Glomerular endothelial cell (primary cell): Measurements from ENCODE around the gene FADS6. TPM values are rescaled to one million over a fixed set of nuclear protein-coding genes. Genes with fewer than 3 reads are reported as not detected.

Experiments used
- DNase-seq: peaks from one replicate; pipeline ENCODE4 v3.0.0-alpha.2; 2011; ENCODE audit warnings: low read depth, low spot score; ENCODE audit errors: extremely low read depth
- total RNA-seq: library from RNA; depleted of rRNA; stranded (reverse); fragments of >200 nt; gene quantifications from 2 replicates; pipeline ENCODE4 v1.2.3, GENCODE V29; 2015

FADS6 gene
- total RNA-seq, 1 donor from 2014 or later: not detected

DNA sequence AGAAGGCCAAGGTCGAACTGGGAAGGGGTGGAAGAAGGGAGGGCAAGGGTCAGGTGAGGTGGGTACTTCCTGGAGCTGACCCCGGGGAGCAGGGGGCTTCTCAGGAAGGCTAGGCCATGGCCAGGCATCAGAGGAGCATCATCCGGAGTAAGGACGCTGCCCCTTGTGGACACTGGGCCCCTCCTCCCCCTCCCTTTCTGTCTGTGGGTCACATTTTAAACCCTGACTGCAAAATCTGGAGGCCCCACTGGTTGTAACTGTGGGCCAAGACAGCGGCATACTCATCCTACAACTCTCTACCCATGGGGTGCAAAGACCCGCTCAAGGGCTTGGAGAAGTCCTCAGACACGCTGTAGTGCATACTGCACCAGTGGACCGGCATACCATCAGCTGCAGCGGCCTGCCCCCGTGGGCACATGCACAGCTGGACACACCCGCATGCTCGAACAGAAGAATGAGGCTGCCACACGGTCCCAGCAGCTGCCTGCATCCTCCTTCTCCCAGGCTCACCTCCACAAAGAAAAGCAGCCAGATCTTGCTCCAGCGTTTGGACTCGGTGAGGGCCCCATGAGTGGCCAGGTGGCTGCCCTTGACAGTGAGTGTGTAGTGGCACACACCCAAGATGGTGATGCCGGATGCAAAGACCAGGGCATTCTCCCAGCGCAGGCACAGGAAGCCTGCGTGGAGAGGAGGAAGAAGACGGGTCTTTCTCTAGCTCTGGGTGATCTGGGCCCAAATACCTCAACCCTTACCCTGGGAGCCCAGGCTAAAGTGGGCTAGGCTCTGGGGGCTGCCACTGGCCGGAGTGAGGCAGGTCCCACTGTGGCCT lies 1.2 kb downstream of the FADS6 start:
- DNase-seq: no peak

- no peak for DNase-seq
Measured at GRCh38 chr17:74890554-74890953, 2.9 kb downstream of the FADS6 start.

GRCh38 chr17:74888469-74888868 lies 5.0 kb downstream of the FADS6 start:
- no peak for DNase-seq

GRCh38 chr17:74883241-74883745 lies 10.1 kb downstream of the FADS6 start:
- no peak for DNase-seq

- DNase-seq: no peak
Measured at GRCh38 chr17:74882517-74883240, 10.8 kb downstream of the FADS6 start.

DNA sequence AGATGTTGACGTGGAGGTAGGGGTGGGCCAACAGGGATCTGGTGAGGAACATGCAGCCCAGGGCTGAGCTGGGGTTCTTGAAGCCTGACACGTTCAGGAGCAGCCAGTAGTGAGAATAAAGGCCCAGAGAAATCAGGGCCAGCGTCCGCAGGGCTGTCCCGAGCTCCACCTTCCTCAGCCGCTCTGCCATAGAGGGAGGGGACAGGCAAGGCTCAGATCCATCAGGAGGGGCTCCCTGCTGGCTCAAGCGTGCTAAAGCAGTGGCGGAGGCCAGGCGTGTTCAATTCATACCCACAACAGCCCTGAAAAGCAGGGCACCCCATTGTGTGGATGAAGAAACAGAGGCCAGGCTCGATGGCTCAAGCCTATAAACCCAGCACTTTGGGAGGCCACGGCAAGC lies 12.4 kb downstream of the FADS6 start:
- DNase-seq: no peak

DNA sequence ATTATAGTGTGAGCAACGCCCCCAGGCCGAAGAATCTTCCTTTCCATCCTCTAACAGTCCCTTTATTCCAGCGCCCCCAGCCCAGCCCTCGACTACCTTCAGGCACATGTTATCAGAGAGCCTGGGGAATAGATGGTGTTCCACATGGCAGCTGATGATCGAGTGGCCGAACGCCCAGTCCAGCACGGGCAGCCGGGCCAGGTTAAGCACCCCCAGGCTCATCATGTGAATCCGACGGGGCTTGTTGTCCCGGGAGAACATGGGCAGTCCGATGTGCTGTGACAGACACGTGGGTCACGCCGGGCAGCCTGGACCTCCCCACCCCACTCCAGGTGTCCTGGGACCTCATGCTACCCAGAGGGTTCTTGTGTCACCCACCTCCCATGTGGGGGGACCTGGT lies 14.1 kb downstream of the FADS6 start:
- DNase-seq: no peak

DNA sequence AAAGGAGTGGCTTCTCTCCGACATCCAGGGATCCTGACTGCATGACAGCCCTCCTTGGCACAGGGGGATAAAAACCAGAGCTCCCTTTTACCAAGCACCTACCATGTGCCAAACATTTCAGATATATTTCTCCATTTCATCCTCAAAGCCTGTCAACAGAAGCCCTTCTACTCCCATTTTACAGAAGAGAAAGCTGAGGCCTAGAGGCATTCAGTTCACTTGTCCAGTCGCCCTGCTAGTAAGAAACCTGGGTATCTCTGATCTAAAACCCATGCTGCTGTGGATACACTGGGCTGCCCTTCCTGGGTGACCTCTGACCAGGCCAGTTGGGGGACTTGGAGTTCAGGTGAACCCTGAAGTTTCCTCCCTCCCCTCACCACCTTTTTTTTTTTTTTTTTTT lies 14.8 kb downstream of the FADS6 start:
- no peak for DNase-seq

DNA sequence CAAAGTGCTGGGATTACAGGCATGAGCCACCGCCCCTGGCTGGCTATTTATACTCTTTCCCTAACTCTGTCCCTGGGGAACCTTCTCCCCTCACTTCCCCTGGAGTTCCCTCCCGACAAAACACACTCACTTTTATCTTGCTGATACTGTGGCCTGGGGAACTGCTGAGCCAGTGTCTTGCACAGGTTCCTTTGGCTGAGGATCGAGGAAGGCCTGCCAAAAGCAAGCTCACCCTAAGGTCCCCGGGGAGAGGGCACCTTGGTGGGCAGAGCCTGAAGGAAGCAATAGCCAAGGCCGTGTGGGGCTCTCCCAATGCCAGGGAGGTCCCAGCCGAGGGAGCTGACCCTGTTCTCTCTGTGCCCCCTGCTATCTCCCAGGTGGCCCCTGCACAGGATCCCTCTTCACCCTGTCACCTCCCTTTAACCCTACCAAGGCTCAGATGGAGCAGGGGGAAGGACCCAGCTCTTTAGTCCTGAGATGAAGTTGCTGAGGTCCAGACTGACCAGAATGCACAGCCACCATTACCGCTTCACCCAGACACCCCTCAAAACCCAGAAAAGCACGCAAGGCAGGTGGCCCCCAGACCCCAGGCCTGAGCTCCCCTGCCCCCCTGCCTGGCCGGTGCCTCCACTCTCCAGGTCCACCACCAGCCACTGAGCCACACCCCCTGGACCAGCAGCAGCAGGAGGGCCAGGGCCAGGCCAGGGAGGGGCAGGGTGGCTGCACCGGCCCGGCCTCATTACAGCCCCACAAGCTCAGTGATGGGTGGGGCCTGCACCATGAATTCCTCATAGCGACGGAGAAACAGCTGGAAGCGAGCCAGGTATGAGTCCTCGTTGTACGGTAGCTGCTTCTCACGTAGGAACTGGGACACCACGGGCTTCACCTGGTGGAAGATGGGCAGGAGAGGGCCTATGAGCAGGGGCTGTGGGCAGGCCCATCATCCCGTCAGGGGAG lies 15.6 kb downstream of the FADS6 start:
- DNase-seq: no peak

DNA sequence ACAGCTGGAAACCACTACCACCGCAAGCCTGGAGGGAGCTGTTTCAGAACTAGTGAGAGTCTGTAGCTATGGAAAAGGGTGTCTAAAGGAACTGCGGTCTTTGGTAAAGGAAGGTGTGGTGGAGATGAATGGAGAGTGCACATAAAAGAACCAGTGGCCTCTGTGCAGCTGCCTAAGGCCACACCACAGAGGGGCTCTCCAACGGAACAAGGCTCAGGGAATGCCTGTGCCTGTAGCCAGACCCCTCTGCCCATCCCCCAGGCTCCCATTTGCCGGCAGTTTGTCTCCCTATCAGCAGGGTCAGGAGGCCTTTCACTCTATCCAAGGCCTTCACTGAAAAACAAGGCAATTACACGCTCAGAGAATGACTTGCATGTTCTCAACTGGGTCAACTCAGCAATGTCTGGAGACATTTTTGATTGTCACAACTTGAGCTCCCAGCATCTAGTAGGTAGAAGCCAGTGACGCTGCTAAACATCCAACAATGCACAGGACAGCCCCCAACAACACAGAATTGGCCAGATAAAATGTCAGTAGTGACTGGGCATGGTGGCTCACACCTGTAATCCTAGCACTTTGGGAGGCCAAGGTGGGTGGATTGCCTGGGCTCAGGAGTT lies 17.3 kb downstream of the FADS6 start:
- DNase-seq: no peak

GRCh38 chr17:74875155-74875976 lies 18.1 kb downstream of the FADS6 start:
- no peak for DNase-seq

DNA sequence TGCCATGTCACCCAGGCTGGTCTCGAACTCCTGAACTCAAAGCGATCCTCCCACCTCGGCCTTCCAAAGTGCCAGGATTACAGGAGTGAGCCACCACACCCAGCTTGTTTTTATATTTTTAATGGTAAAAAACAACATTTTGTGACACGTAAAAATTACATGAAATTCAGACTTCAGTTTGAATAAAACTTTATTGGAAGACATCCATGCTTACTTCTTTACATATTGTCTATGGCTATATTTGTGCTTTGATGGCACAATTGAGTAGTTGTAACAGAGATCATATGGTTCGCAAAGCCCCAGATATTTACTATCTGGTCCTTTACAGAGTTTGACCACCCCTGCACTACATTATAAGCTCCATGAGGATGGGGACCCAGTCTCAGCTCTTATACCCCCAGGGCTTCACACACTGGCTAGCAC lies 18.8 kb downstream of the FADS6 start:
- DNase-seq: no peak

DNA sequence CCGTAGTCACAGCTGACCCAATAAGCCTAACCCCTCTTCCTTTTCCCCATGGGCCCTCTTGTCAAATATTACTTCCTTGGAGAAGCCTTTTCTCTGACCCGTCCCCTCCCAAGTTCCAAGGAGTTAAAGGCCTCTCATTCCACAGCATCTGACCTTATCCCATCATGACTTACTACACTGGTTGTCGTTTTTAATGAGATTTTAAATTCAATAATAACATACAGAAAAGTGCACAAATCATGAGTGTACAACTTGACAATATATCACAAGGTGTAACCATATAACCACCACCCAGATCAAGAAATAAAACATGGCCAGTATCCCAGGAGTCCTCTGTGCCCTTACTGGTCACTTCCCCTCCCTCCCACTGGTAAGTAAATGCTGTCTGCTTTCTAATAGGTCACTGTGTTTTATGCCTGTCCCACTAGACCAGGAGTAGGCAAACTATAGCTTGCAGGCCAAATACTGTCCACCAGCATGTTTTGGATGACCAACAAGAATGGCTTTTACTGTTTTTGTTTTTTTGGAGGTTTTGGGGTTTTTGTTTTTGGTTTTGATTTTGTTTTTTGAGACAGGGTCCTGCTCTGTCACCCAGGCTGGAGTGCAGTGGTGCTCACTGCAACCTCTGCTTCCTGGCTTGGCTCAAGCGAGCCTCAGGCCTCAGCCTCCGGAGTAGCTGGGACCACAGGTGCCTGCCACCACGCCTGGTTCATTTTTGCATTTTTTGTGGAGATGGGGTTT lies 19.4 kb downstream of the FADS6 start:
- no peak for DNase-seq

GRCh38 chr17:74873037-74873873 lies 20.2 kb downstream of the FADS6 start:
- DNase-seq: peak; percentile 100

DNA sequence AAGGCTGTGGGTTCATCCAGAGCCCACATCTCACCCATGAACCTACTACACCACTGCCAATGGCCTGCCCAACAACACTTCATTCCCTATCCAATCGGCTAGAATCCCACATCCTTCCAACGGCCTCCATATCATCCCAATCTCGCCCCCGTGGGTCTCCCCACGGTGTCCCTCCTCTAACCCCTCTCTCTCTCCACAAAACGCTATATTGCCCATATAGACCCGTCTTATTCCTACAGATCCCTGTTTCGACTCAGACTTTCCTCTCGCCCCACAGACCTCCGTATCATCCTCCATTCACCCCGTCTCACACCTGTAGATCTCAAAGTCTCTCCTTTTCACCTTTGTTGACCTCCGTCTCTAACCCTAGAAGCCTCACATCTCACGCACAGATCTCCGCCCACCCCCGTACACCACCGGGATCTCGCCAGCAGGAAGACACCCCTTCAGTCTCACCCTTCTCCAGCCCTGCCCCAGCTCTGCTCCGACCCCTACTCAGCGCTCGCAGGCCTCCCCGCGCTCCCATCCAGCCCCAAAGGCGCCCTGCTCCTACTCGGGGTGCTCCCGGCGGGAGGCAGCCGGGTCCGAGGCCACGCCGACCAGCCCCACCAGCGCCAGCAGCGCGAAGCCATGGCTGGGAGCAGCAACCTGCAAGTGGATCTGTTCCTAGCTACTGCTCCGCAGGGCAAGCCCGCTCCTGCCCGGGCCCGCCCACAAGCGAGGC lies 21.0 kb downstream of the FADS6 start, which contains the start of gene FDXR:
Gene FDXR (minus strand): TSS at position 682 of the 724 bp plus-strand sequence. CDS start 50 bp downstream, at position 632.
- no peak for DNase-seq

GRCh38 chr17:74871356-74872076 lies 21.9 kb downstream of the FADS6 start:
- no peak for DNase-seq
